HFFc6 (cell line): ENCODE data around the gene DNAH11. TPM values are rescaled to one million over a fixed set of nuclear protein-coding genes. Genes with fewer than 3 reads are reported as not detected.

Experiments used
- DNase-seq: peaks from one replicate; pipeline ENCODE4 v3.0.0-alpha.2; 2018
- H3K27ac Mint-ChIP-seq: 2 replicates; pipeline ENCODE4 v1.8.0; 2020; ENCODE audit warnings: mild to moderate bottlenecking, mixed read lengths
- H3K27me3 Mint-ChIP-seq: 2 replicates; pipeline ENCODE4 v1.8.0; 2021; ENCODE audit warnings: mild to moderate bottlenecking, moderate library complexity, mixed read lengths; ENCODE audit not compliant: insufficient read depth
- H3K36me3 Mint-ChIP-seq: 2 replicates; pipeline ENCODE4 v1.8.0; 2021; ENCODE audit warnings: low read depth, mixed read lengths
- H3K4me1 Mint-ChIP-seq: 2 replicates; pipeline ENCODE4 v1.8.0; 2020; ENCODE audit warnings: low read depth, mixed read lengths
- H3K4me3 Mint-ChIP-seq: 2 replicates; pipeline ENCODE4 v1.8.0; 2020; ENCODE audit warnings: mild to moderate bottlenecking, moderate library complexity, mixed read lengths
- H3K9me3 Mint-ChIP-seq: 2 replicates; pipeline ENCODE4 v1.8.0; 2020; ENCODE audit warnings: mild to moderate bottlenecking, mixed read lengths
- total RNA-seq, 6 experiments: library from RNA; stranded (reverse); fragmentation: NEBNext Ultra II Directional; extraction: Animal tissue kit (Norgen Biotek cat#: 25700); gene quantifications; 2 replicates in 1 of 6; 3 replicates in 5 of 6; pipeline ENCODE4 v1.2.3, GENCODE V29; 2021
- TF ChIP-seq, protein P1 (sequence below): fragments of 200-600 bp; sonication (generic); IDR thresholded peaks from 2 replicates; pipeline ENCODE4 v1.5.0; 2021; ENCODE audit warnings: antibody characterized with exemption, mild to moderate bottlenecking

Gene DNAH11
- total RNA-seq, 6 experiments from 2014 or later, result 1.2 to 2.4 (median 2.1) TPM

DNA sequence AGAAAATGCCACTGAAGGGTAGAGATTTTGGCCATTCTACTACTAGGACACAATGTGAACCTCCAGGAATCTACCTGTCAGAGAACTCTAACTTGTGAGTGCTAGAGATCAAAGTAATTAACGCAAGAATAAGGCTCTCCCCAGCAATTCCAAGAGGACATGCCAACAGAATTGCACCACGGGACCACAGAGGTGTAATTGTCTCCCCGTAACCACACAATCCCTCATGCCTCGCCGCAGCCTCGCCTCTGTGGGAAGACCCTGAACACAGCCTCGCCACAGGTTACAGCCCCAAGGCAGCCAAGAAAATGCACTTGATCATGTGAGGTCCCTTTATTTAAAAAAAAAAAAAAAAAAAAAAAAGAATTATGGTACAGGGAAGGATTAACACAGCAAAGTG, 373.3 kb downstream of the DNAH11 start:
- TF ChIP-seq, protein P1, sequence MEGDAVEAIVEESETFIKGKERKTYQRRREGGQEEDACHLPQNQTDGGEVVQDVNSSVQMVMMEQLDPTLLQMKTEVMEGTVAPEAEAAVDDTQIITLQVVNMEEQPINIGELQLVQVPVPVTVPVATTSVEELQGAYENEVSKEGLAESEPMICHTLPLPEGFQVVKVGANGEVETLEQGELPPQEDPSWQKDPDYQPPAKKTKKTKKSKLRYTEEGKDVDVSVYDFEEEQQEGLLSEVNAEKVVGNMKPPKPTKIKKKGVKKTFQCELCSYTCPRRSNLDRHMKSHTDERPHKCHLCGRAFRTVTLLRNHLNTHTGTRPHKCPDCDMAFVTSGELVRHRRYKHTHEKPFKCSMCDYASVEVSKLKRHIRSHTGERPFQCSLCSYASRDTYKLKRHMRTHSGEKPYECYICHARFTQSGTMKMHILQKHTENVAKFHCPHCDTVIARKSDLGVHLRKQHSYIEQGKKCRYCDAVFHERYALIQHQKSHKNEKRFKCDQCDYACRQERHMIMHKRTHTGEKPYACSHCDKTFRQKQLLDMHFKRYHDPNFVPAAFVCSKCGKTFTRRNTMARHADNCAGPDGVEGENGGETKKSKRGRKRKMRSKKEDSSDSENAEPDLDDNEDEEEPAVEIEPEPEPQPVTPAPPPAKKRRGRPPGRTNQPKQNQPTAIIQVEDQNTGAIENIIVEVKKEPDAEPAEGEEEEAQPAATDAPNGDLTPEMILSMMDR, result no peak
- H3K4me3 Mint-ChIP-seq, result no peak overlapping the region
- H3K4me1 Mint-ChIP-seq, result peaks cover 38% of the 10 kb centered on the region
- no peaks in the 10 kb centered on the region for H3K27me3 Mint-ChIP-seq
- peaks cover 28% of the 10 kb centered on the region for H3K36me3 Mint-ChIP-seq
- H3K9me3 Mint-ChIP-seq, result no peaks in the 10 kb centered on the region
- DNase-seq, result no peak
- H3K27ac Mint-ChIP-seq, result no peak overlapping the region

DNA sequence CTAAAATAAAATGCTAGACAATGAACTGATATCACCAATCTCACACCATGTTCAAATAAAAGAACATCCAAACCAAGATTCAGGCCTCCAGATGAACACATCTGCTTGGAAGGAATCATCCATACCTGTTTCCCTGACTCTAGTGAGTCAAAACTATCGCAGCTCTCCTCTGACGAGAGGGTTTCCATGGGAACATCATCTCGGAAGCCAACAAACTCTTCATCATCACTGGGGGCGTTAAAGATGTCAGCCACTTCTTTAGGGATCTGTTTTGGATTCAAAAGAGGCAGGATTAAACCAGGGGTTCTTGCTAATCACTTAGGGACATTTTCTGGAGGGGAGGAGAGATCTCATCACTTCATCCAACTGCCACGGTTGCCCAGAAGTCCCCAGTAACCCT, 373.8 kb downstream of the DNAH11 start:
- no peak overlapping the region for H3K4me3 Mint-ChIP-seq
- no peak for DNase-seq
- H3K36me3 Mint-ChIP-seq, result peaks cover 28% of the 10 kb centered on the region
- H3K4me1 Mint-ChIP-seq, result peaks cover 33% of the 10 kb centered on the region
- H3K27ac Mint-ChIP-seq, result no peak overlapping the region
- H3K27me3 Mint-ChIP-seq, result no peaks in the 10 kb centered on the region
- H3K9me3 Mint-ChIP-seq, result no peaks in the 10 kb centered on the region
- TF ChIP-seq, protein P1, result no peak

DNA sequence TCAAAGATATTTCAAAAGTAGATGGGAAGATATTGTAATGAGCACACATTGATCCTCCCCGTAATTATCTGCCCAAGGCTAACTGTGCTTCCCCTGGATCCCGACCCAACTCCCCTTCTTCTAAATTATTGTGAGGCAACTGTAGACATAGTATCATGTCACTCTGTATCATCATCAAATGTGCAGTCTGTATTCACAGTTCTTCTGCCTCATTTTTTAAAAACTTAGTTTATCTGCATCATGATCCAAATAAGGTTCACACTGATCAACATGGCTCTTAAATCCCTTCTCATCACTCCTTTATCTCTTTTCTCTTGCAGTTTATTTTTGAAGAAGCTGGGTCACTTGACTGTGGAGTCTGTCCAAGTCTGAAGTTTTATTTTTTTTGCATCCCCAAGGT, 375.4 kb downstream of the DNAH11 start:
- Mint-ChIP-seq H3K36me3 (peaks cover 24% of the 10 kb centered on the region), H3K27me3 (no peaks in the 10 kb centered on the region), H3K27ac (no peak overlapping the region), H3K9me3 (no peaks in the 10 kb centered on the region), H3K4me1 (peaks cover 17% of the 10 kb centered on the region), H3K4me3 (no peak overlapping the region)
- TF ChIP-seq, protein P1, result no peak
- no peak for DNase-seq

DNA sequence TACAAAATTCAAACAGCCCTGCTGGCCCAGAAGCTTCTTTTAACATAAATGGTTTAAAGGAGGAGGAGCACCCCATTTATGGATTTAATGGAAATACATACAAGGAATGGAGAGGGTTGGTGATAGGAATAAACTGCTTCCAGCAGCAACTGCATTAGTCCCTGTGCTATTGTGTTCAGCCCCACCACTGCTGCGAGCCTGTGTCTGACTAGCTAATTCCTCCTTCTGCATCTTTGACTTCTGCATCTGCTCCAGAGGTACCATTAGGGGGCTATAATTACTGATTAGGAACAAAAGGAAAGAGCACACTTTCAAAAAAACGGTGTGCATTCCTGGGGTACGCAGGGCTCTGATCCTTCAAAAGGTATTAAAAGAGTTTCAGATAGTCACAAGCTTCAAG, 378.1 kb downstream of the DNAH11 start:
- Mint-ChIP-seq H3K4me1 (peaks cover 25% of the 10 kb centered on the region), H3K9me3 (no peaks in the 10 kb centered on the region), H3K27ac (no peak overlapping the region), H3K36me3 (peaks cover under 1% of the 10 kb centered on the region; the same call in 1 of the 2 replicates), H3K27me3 (no peaks in the 10 kb centered on the region), H3K4me3 (no peak overlapping the region)
- no peak for DNase-seq
- TF ChIP-seq, protein P1, result no peak

DNA sequence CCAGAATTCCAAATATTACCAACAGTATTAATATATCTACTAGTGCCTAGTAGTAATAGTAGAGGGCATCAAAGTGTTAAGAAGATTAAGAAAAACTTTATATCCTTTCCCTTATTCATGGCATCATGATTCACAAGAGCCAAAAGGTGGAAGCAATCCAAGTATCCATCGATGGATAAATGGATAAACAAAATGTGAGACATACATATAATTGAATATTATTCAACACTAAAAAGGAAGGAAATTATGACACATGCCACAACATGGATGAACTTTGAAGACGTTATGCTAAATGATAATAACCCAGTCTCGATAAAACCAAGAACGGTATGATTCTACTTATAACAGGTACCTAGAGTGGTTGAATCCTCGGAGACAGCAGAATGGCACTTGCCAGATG, 379.8 kb downstream of the DNAH11 start:
- Mint-ChIP-seq H3K36me3 (0 out of 2 replicates have a peak, but pooled peaks cover 7% of the 10 kb centered on the region), H3K4me3 (no peak overlapping the region), H3K27ac (no peak overlapping the region), H3K9me3 (no peaks in the 10 kb centered on the region), H3K27me3 (no peaks in the 10 kb centered on the region), H3K4me1 (peaks cover 33% of the 10 kb centered on the region)
- TF ChIP-seq, protein P1, result no peak
- no peak for DNase-seq

DNA sequence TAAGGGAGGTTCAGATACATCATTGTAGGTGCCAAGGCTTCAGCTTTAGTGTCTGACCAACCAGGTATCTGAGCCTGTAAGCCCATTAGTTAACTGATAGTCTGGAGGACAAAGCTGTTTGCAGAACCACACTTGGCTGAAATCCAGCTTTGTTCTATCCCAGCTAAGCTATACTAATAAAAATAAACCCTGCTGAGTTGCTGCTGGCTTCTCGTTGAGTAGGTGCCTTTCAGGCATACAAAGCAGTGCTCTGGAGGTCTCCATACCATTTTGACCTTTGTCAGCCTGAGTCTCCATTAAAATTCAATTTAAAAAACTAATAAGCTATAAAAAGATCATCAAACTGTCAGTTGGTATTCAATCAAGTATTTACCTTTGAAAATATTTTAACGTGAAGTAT, 380.8 kb downstream of the DNAH11 start:
- TF ChIP-seq, protein P1, result no peak
- Mint-ChIP-seq H3K27me3 (no peaks in the 10 kb centered on the region), H3K36me3 (peaks cover 11% of the 10 kb centered on the region; the same call in 1 of the 2 replicates), H3K9me3 (no peaks in the 10 kb centered on the region), H3K27ac (no peak overlapping the region), H3K4me1 (peaks cover 27% of the 10 kb centered on the region), H3K4me3 (no peak overlapping the region)
- no peak for DNase-seq
